ENCODE measurements around the gene PMS1. TPM values are rescaled to one million over a fixed set of nuclear protein-coding genes. Genes with fewer than 3 reads are reported as not detected.

Gene PMS1
- polyA plus RNA-seq, 1 donor (not counting 4 experiments of a cell fraction or from before 2014, with no cell fraction given): 14.8 TPM

DNA sequence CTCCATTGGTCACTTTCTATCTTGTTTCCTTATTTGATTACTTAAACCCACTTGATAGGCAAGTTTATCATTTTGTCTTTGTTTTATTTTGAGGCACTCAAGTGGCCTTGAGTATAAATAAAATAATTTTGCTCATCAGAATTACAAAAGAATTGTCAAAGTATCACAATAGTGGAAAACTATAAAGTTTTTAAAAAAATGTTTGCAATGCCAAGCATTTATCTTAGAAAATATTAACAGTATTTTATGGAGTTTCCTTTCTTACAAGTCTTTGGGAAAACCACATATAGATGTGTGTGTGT, 14.7 kb downstream of the PMS1 start:
- no peak overlapping the region for H2AFZ ChIP-seq (ENCODE audit: control insufficient read depth, low read length)
- peaks cover 2 to 16% of the 10 kb centered on the region in 2 experiments for H3K36me3 ChIP-seq (ENCODE audit: control insufficient read depth in 2 of 2, extremely low read depth in 1 of 2, insufficient read depth in 2 of 2, low read length in 2 of 2)
- no peaks in the 10 kb centered on the region for H3K9me3 ChIP-seq (ENCODE audit: control insufficient read depth, low read depth, low read length)
- no peak overlapping the region for H3K4me3 ChIP-seq (ENCODE audit: control insufficient read depth in 2 of 3, extremely low read depth in 1 of 3, insufficient read depth in 2 of 3, low read depth in 1 of 3, low read length in 3 of 3)
- TF ChIP-seq, protein P1, sequence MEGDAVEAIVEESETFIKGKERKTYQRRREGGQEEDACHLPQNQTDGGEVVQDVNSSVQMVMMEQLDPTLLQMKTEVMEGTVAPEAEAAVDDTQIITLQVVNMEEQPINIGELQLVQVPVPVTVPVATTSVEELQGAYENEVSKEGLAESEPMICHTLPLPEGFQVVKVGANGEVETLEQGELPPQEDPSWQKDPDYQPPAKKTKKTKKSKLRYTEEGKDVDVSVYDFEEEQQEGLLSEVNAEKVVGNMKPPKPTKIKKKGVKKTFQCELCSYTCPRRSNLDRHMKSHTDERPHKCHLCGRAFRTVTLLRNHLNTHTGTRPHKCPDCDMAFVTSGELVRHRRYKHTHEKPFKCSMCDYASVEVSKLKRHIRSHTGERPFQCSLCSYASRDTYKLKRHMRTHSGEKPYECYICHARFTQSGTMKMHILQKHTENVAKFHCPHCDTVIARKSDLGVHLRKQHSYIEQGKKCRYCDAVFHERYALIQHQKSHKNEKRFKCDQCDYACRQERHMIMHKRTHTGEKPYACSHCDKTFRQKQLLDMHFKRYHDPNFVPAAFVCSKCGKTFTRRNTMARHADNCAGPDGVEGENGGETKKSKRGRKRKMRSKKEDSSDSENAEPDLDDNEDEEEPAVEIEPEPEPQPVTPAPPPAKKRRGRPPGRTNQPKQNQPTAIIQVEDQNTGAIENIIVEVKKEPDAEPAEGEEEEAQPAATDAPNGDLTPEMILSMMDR (optimal IDR thresholded peaks at IDR 0.05 in 1 of 3, IDR thresholded peaks at IDR 0.05 in 1 of 3, conservative IDR thresholded peaks at IDR 0.05 in 1 of 3; ENCODE audit: extremely low read depth in 1 of 3, insufficient read depth in 2 of 3, low read length in 3 of 3): no peak
- no peak for TF ChIP-seq EZH2 (IDR thresholded peaks at IDR 0.05; ENCODE audit: low read length)
- H3K9me1 ChIP-seq (ENCODE audit: control insufficient read depth, extremely low read depth, insufficient read depth, low read length): no peaks in the 10 kb centered on the region
- H3K27me3 ChIP-seq (ENCODE audit: control insufficient read depth, extremely low read depth, insufficient read depth, low read length): no peaks in the 10 kb centered on the region
- no peak overlapping the region for H3K27ac ChIP-seq (ENCODE audit: control insufficient read depth, insufficient read depth, low read length)
- H3K4me2 ChIP-seq (ENCODE audit: control insufficient read depth, extremely low read depth, insufficient read depth, low read depth, low read length): no peak overlapping the region
- peaks cover 4% of the 10 kb centered on the region for H3K79me2 ChIP-seq (ENCODE audit: control insufficient read depth, insufficient read depth, low read length)
- DNase-seq (ENCODE audit: low read depth, low spot score): no peak
- H4K20me1 ChIP-seq (ENCODE audit: control insufficient read depth, extremely low read depth, insufficient read depth, low read length): peaks cover 3% of the 10 kb centered on the region
- H3K9ac ChIP-seq (ENCODE audit: control insufficient read depth, extremely low read depth, insufficient read depth, low read length): no peak overlapping the region
- FAIRE-seq: no peak
- dilution Hi-C loops (cut with MboI; ENCODE audit: extremely low pct_ligation_motif_present, low sequenced_read_pairs): no loop called here
- peaks cover 21% of the 10 kb centered on the region for H3K4me1 ChIP-seq (ENCODE audit: control insufficient read depth, extremely low read depth, insufficient read depth, low read length)

DNA sequence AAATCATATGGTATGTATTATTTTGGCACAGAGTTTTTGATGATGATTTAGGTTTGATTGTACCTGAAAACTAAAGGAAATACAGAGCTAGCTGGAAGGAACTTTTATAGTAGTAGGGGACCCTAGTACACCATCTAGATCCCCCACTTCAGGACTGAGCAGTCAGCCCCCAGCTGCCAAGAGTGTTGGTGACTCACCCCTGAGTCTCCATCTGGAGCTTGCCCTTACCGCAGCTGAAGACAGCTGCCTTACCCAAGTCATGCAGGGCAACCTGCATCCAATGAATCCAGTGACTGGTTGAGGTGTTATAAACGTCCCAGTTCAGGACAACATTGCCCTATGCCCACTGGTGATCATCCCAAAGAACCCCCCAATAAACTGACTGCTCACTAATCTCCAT, 15.3 kb downstream of the PMS1 start:
- dilution Hi-C loops (cut with MboI; ENCODE audit: extremely low pct_ligation_motif_present, low sequenced_read_pairs): no loop called here
- H3K4me2 ChIP-seq (ENCODE audit: control insufficient read depth, extremely low read depth, insufficient read depth, low read depth, low read length): peak overlapping the region; percentile 25
- peaks cover 21% of the 10 kb centered on the region for H3K4me1 ChIP-seq (ENCODE audit: control insufficient read depth, extremely low read depth, insufficient read depth, low read length)
- H3K9me1 ChIP-seq (ENCODE audit: control insufficient read depth, extremely low read depth, insufficient read depth, low read length): no peaks in the 10 kb centered on the region
- no peak overlapping the region for H3K27ac ChIP-seq (ENCODE audit: control insufficient read depth, insufficient read depth, low read length)
- DNase-seq (ENCODE audit: low read depth, low spot score): no peak
- H2AFZ ChIP-seq (ENCODE audit: control insufficient read depth, low read length): no peak overlapping the region
- no peak overlapping the region for H3K9ac ChIP-seq (ENCODE audit: control insufficient read depth, extremely low read depth, insufficient read depth, low read length)
- peaks cover 3% of the 10 kb centered on the region for H4K20me1 ChIP-seq (ENCODE audit: control insufficient read depth, extremely low read depth, insufficient read depth, low read length)
- H3K36me3 ChIP-seq (ENCODE audit: control insufficient read depth in 2 of 2, extremely low read depth in 1 of 2, insufficient read depth in 2 of 2, low read length in 2 of 2): peaks cover 2 to 16% of the 10 kb centered on the region in 2 experiments
- H3K79me2 ChIP-seq (ENCODE audit: control insufficient read depth, insufficient read depth, low read length): peaks cover 4% of the 10 kb centered on the region
- H3K27me3 ChIP-seq (ENCODE audit: control insufficient read depth, extremely low read depth, insufficient read depth, low read length): no peaks in the 10 kb centered on the region
- TF ChIP-seq EZH2 (IDR thresholded peaks at IDR 0.05; ENCODE audit: low read length): no peak
- TF ChIP-seq, protein P1 (optimal IDR thresholded peaks at IDR 0.05 in 1 of 3, IDR thresholded peaks at IDR 0.05 in 1 of 3, conservative IDR thresholded peaks at IDR 0.05 in 1 of 3; ENCODE audit: extremely low read depth in 1 of 3, insufficient read depth in 2 of 3, low read length in 3 of 3): no peak
- no peaks in the 10 kb centered on the region for H3K9me3 ChIP-seq (ENCODE audit: control insufficient read depth, low read depth, low read length)
- FAIRE-seq: peak; percentile 82
- H3K4me3 ChIP-seq (ENCODE audit: control insufficient read depth in 2 of 3, extremely low read depth in 1 of 3, insufficient read depth in 2 of 3, low read depth in 1 of 3, low read length in 3 of 3): no peak overlapping the region

Measured in keratinocyte (primary cell).